SU-DHL-6 (cell line): Measurements from ENCODE around the gene MON2.

Source experiments
- CTCF ChIP-seq: fragments of 200-600 bp; sonication (generic); IDR thresholded peaks from one replicate; pipeline ENCODE4 v1.5.1; 2017; ENCODE audit warnings: antibody characterized with exemption, mild to moderate bottlenecking, low read length, moderate library complexity; ENCODE audit not compliant: insufficient read depth, poor library complexity, severe bottlenecking
- EZH2phosphoT487 ChIP-seq: fragments of 200-600 bp; sonication (generic), shearing (Covaris generic); conservative IDR thresholded peaks from 2 replicates; pipeline ENCODE4 v1.6.1; 2018; ENCODE audit warnings: mild to moderate bottlenecking, antibody characterized with exemption, low read length, moderate library complexity, mixed read lengths

DNA sequence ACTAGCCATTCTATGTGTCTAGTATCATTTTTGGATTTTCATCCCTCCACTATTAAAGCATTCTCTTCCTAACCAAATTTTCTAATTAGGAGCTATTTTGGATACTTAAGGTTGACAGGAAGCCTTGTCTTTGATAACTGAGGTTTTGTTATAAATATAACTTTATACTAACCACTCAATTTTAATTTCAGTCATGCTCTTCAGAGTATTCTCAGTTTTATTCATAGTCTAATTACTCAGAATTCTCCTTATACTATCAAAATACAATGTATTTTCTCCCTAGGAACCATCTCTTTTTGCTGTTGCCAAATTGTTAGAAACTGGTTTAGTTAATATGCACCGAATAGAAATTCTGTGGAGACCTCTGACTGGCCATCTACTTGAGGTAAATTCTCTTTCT, 76.2 kb downstream of the MON2 start:
- TF ChIP-seq CTCF = no peak
- TF ChIP-seq EZH2phosphoT487 = no peak
